ENCODE measurements around the gene POU2F1.

- TF ChIP-seq, protein P1, sequence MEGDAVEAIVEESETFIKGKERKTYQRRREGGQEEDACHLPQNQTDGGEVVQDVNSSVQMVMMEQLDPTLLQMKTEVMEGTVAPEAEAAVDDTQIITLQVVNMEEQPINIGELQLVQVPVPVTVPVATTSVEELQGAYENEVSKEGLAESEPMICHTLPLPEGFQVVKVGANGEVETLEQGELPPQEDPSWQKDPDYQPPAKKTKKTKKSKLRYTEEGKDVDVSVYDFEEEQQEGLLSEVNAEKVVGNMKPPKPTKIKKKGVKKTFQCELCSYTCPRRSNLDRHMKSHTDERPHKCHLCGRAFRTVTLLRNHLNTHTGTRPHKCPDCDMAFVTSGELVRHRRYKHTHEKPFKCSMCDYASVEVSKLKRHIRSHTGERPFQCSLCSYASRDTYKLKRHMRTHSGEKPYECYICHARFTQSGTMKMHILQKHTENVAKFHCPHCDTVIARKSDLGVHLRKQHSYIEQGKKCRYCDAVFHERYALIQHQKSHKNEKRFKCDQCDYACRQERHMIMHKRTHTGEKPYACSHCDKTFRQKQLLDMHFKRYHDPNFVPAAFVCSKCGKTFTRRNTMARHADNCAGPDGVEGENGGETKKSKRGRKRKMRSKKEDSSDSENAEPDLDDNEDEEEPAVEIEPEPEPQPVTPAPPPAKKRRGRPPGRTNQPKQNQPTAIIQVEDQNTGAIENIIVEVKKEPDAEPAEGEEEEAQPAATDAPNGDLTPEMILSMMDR (IDR thresholded peaks at IDR 0.05): no peak
- no peak for TF ChIP-seq POLR2A (IDR thresholded peaks at IDR 0.05)
Measured at GRCh38 chr1:167272369-167272957, 51.8 kb downstream of the POU2F1 start.
